ACC112 (cell line): ENCODE results near the gene KATNAL2.

Experiments used
- H2AFZ ChIP-seq: fragments of 200-600 bp; sonication (generic); one replicate; pipeline ENCODE4 v1.6.0; 2017; ENCODE audit warnings: antibody characterized with exemption, low read length; ENCODE audit not compliant: unreplicated experiment
- H3K27ac ChIP-seq: fragments of 200-600 bp; sonication (generic); 2 replicates; pipeline ENCODE4 v1.5.1; 2014; ENCODE audit warnings: low read depth, mild to moderate bottlenecking, antibody characterized with exemption, low read length, moderate library complexity
- H3K27me3 ChIP-seq: fragments of 200-600 bp; sonication (generic); 2 replicates; pipeline ENCODE4 v1.6.1; 2014; ENCODE audit warnings: mild to moderate bottlenecking, antibody characterized with exemption, low read length, moderate library complexity, mixed read lengths; ENCODE audit not compliant: insufficient read depth
- H3K36me3 ChIP-seq: fragments of 200-600 bp; sonication (generic); 2 replicates; pipeline ENCODE4 v1.6.1; 2016; ENCODE audit warnings: mild to moderate bottlenecking, antibody characterized with exemption, low read length, moderate library complexity, mixed read lengths; ENCODE audit not compliant: insufficient read depth
- H3K4me1 ChIP-seq: fragments of 200-600 bp; sonication (generic); one replicate; pipeline ENCODE4 v1.6.1; 2016; ENCODE audit warnings: low read length, mixed read lengths; ENCODE audit not compliant: insufficient read depth, unreplicated experiment, control insufficient read depth
- H3K4me3 ChIP-seq: fragments of 200-600 bp; sonication (generic); 2 replicates; pipeline ENCODE4 v1.5.1; 2014; ENCODE audit warnings: mild to moderate bottlenecking, low read depth, low read length
- H3K79me2 ChIP-seq: fragments of 200-600 bp; sonication (generic); one replicate; pipeline ENCODE4 v1.6.0; 2016; ENCODE audit warnings: low read length; ENCODE audit not compliant: control insufficient read depth, unreplicated experiment, insufficient read depth

Gene KATNAL2

GRCh38 chr18:47081578-47081977 is 164.2 kb downstream of the KATNAL2 start:
- H3K36me3 ChIP-seq: no peaks in the 10 kb centered on the region
- H3K27me3 ChIP-seq: no peaks in the 10 kb centered on the region
- H2AFZ ChIP-seq: no peak overlapping the region
- H3K79me2 ChIP-seq: no peaks in the 10 kb centered on the region
- no peak overlapping the region for H3K27ac ChIP-seq
- no peak overlapping the region for H3K4me3 ChIP-seq
- H3K4me1 ChIP-seq: peaks cover 8% of the 10 kb centered on the region

GRCh38 chr18:47087676-47088075 is 170.3 kb downstream of the KATNAL2 start:
- Histone ChIP-seq H3K4me3 (no peak overlapping the region), H3K27me3 (no peaks in the 10 kb centered on the region), H3K4me1 (no peaks in the 10 kb centered on the region), H3K27ac (no peak overlapping the region), H3K79me2 (no peaks in the 10 kb centered on the region), H2AFZ (no peak overlapping the region), H3K36me3 (no peaks in the 10 kb centered on the region)

- Histone ChIP-seq H3K36me3 (no peaks in the 10 kb centered on the region), H3K27me3 (no peaks in the 10 kb centered on the region), H3K4me1 (no peaks in the 10 kb centered on the region), H2AFZ (no peak overlapping the region), H3K4me3 (no peak overlapping the region), H3K27ac (no peak overlapping the region), H3K79me2 (no peaks in the 10 kb centered on the region)
Observed at GRCh38 chr18:47095810-47096209, 178.4 kb downstream of the KATNAL2 start.

- no peak overlapping the region for H3K4me3 ChIP-seq
Observed at GRCh38 chr18:47100212-47100831, 182.9 kb downstream of the KATNAL2 start.

GRCh38 chr18:47108373-47108772 is 191.0 kb downstream of the KATNAL2 start:
- no peak overlapping the region for H3K4me3 ChIP-seq
- H2AFZ ChIP-seq: no peak overlapping the region
- no peaks in the 10 kb centered on the region for H3K4me1 ChIP-seq
- H3K79me2 ChIP-seq: no peaks in the 10 kb centered on the region
- 0 out of 2 replicates have a peak, but pooled peaks cover 4% of the 10 kb centered on the region for H3K36me3 ChIP-seq
- no peak overlapping the region for H3K27ac ChIP-seq
- H3K27me3 ChIP-seq: no peaks in the 10 kb centered on the region

More at GRCh38 chr18:47100212-47100831, 182.9 kb downstream of the KATNAL2 start:
- no peaks in the 10 kb centered on the region for H3K79me2 ChIP-seq
- no peaks in the 10 kb centered on the region for H3K36me3 ChIP-seq
- H3K4me1 ChIP-seq: no peaks in the 10 kb centered on the region
- no peaks in the 10 kb centered on the region for H3K27me3 ChIP-seq
- H3K27ac ChIP-seq: no peak overlapping the region
- H2AFZ ChIP-seq: no peak overlapping the region

- no peaks in the 10 kb centered on the region for H3K27me3 ChIP-seq
- no peaks in the 10 kb centered on the region for H3K79me2 ChIP-seq
- H3K4me1 ChIP-seq: no peaks in the 10 kb centered on the region
- H2AFZ ChIP-seq: no peak overlapping the region
- H3K27ac ChIP-seq: no peak overlapping the region
- no peak overlapping the region for H3K4me3 ChIP-seq
- H3K36me3 ChIP-seq: 0 out of 2 replicates have a peak, but pooled peaks cover 4% of the 10 kb centered on the region
Observed at GRCh38 chr18:47108998-47109405, 191.6 kb downstream of the KATNAL2 start.

- no peaks in the 10 kb centered on the region for H3K4me1 ChIP-seq
- H3K79me2 ChIP-seq: no peaks in the 10 kb centered on the region
- 0 out of 2 replicates have a peak, but pooled peaks cover 4% of the 10 kb centered on the region for H3K36me3 ChIP-seq
- no peak overlapping the region for H3K4me3 ChIP-seq
- no peaks in the 10 kb centered on the region for H3K27me3 ChIP-seq
- H2AFZ ChIP-seq: no peak overlapping the region
- no peak overlapping the region for H3K27ac ChIP-seq
Observed at GRCh38 chr18:47109720-47110119, 192.3 kb downstream of the KATNAL2 start.

GRCh38 chr18:47110492-47111274 is 193.3 kb downstream of the KATNAL2 start:
- no peaks in the 10 kb centered on the region for H3K79me2 ChIP-seq
- no peaks in the 10 kb centered on the region for H3K4me1 ChIP-seq
- H3K27me3 ChIP-seq: no peaks in the 10 kb centered on the region
- H2AFZ ChIP-seq: no peak overlapping the region
- no peak overlapping the region for H3K27ac ChIP-seq
- H3K4me3 ChIP-seq: no peak overlapping the region
- H3K36me3 ChIP-seq: peaks cover 4% of the 10 kb centered on the region; the same call in 1 of the 2 replicates

GRCh38 chr18:47113796-47114540 is 196.6 kb downstream of the KATNAL2 start:
- Histone ChIP-seq H3K79me2 (no peaks in the 10 kb centered on the region), H2AFZ (no peak overlapping the region), H3K27ac (no peak overlapping the region), H3K4me3 (no peak overlapping the region), H3K36me3 (peaks cover 4% of the 10 kb centered on the region; the same call in 1 of the 2 replicates), H3K4me1 (no peaks in the 10 kb centered on the region), H3K27me3 (no peaks in the 10 kb centered on the region)

GRCh38 chr18:47115205-47115604 is 197.8 kb downstream of the KATNAL2 start:
- Histone ChIP-seq H3K27ac (no peak overlapping the region), H3K27me3 (no peaks in the 10 kb centered on the region), H2AFZ (no peak overlapping the region), H3K4me3 (no peak overlapping the region), H3K36me3 (peaks cover 8% of the 10 kb centered on the region; the same call in 1 of the 2 replicates), H3K4me1 (no peaks in the 10 kb centered on the region), H3K79me2 (no peaks in the 10 kb centered on the region)
